HG02885 (cell line): ENCODE results near the gene TCERG1.
A peak's percentile ranks its signal among the peaks of the same experiment; 100 is the strongest.
"Not testable (repeated sequence)": the region's sequence is repeated elsewhere in the genome, so short reads cannot be mapped to it uniquely, and the experiment has no call there.

Source experiments
- ATAC-seq: cut with Tn5 transposase; IDR thresholded peaks from one replicate; pipeline ENCODE4 v1.9.1; 2021; ENCODE audit warnings: mild to moderate bottlenecking; ENCODE audit not compliant: unreplicated experiment, poor library complexity

Gene TCERG1

DNA sequence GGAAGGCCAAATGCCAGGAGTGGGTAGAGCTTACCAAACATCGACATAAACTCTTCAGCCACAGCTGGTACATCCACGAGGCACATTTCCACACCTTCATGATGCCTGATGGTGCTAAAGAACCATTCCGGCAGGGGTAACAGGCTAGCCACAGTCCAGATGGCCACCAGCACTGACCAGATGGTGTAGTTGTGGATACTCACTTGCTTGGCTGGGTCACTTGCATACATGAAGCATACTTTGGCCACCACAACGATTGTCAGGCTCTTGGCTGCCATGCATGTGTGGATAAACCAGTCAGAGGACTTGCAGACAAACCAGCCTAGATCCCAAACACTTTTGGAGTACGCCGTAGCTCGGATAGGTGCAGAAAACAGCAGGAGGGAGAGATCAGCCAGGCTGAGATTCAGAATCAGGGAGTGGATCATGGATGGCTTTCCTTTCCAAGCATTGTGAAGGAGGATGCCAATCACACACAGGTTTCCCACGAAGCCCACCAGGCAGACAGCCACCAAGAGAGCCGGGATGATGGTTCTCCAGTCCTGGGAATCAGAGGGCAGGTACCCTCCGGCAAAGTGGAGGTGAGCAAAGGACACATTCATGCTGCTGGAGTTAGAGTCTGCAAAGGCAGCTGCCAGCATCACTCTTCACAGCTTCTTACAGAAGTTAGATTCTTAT is 68.5 kb downstream of the TCERG1 start:
- ATAC-seq: no peak

DNA sequence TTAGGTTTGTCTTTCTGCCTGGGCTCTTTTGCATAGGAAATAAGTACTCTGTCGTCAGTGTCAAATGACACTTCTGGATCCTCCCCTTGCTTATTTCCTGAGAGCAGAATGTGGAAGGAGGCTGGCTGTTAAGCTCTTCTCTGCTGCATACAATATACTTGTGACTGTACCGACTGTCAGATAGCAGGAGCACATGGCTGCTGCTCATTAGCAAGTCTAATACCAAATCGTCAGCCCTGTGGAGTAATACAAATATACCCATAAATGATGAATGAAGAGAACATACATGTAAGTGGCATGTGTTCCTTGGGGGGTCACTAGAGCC is 69.0 kb downstream of the TCERG1 start, which contains the start of gene GPR151:
TSS of gene GPR151 (minus strand) at position 40 of the 325 bp plus-strand sequence. CDS start 77 bp downstream, outside the sequence.
- ATAC-seq: peak; percentile 40

DNA sequence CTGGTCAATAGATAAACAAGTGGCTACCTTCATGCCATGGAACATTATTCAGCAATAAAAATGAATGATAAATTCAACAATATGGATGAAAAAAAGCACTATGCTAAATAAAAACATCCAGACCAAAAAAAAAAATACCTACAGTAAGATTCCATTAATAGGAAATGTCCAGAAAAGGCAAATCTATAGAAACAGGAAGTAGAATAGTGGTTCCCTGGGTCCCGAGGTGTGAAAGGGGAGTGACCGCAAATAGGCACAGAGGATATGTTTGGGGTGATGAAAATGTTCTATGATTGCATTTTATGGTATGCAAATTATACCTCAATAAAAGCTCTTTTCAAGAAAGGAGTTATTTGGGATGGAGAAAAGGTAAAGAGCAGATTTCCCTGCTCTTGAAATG is 72.4 kb downstream of the TCERG1 start:
- no peak for ATAC-seq

DNA sequence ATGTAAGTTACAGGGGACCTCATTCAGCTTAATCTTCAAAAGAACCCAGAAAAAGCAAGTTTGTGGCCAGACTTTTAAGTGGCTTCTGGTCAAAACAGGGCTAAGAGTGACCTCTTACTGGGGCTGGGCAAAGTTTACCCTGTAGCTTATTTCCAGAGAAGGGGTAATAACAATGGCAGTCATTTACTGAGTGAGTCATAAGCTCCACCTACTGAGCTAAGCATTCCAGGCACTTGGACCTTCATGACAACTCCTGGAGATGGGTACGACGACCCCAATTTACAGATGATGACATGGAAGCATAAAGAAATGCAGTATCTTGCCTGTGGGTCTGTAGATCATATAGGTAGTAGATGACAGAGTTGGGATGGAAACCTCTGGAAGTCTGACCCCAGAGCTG is 73.6 kb downstream of the TCERG1 start:
- ATAC-seq: no peak

DNA sequence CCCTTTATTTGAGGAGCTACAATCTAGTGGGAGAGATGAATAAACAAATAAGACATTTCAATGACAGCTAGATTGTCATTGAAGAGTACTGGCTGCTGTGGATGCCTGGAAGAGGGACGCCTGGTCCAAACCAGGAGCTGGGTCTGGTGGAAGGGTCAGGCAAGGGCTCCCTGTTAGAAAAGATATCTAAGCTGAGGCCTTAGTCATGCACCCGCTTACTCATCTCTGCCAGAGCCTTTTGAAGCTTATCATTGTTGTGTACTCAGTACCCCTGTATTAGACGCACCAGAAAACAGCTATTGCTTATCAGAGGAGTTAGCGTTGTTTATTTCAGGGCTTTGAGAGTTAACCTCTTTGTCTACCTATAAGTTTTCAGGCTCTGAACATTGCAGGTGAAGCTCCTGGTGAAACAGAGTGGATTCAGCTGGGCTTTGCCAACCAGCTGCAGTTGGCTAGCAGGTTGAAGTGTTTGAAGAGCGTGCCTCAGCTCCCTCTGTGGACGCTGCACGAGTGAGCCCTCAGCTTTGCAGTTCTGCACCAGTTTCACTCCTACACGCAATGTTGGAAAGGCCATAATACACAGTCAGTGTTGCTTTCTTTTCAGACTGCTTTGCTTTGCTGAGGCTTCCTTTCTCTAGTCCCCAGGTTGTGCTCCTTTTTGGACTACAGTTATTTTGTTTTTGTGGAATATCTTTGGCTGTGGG is 74.4 kb downstream of the TCERG1 start:
- no peak for ATAC-seq

GRCh38 chr5:146523698-146524097 is 76.6 kb downstream of the TCERG1 start:
- ATAC-seq: no peak

GRCh38 chr5:146527785-146528184 is 80.7 kb downstream of the TCERG1 start:
- no peak for ATAC-seq

DNA sequence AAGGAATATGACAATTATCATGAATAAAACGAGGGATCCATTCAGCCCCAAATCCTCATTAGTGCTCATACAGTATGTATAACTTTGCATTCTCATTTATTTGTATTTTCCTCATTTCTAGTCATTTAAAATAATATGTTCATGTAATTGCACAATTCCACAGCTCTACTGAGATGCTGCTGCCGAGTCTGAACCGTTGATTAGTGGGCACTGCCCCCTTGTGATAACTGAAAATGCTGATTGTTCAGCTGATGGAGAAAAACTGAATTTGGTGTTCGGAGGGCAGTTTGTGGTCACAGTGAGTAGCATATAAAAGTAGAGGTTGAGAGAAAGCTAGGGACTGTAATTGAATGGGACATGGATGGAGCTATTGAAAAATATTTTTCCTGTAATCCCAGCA is 81.1 kb downstream of the TCERG1 start:
- no peak for ATAC-seq

DNA sequence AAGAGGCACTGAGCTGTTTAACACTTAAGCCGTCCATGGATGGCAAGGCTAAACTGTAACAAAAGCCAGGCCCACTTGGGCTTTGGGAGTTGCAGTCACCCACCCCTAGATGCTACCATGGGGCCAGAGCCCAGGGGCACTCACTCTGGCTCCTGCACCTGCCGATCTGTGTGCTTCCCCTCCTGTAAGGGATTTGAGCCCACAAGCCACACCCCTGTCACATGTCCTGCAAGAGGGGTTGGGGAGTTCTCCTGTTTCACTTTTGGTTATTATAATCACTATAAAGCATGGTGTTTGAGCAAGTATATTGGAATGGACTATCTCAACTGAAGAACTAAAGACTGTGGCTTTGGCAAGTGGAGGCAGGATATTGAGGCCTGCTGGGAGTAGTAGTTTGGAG is 82.9 kb downstream of the TCERG1 start:
- ATAC-seq: peak; percentile 57

DNA sequence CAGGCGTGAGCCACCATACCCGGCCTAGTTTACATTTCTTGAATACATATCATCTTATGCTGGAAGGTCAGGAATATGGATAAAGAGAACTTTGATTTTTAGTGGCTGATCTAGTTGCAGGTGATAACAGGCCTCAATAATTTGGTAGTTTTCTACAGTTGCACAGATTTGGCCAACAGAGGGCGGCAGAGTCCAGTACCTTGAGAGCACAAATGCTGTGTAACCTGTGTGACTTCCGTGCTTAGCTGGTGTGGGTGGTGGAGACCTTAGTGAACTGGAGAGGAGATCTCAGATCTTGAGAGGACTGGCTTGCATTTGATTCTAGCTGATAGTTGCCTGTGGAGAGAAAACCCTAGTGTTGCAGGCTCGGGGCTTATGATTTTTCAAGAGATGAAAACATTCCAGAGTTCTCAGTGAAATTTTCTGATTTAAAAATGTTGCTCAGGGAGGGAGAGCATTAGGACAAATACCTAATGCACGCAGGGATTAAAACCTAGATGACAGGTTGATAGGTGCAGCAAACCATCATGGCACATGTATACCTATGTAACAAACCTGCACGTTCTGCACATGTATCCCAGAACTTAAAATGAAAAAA is 86.2 kb downstream of the TCERG1 start:
- ATAC-seq: peak; percentile 98

DNA sequence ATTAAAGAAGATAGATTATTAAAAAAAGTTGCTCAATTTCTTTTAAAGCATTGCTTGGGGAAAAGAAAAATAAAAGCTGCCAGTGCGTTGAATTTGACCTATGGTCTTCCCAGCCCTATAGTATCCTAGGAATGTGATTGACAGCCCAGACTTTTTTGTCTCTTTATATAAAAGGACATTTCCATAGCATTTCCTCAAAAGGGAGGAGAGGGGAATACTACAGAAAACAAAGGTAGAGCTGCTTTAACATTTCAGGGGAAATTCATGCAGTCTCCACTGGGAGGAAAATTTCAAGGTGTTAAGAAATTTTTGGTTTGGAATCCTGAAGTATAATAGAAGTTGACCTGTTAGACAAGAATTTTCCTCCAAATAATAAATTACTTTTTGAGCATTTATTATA is 86.7 kb downstream of the TCERG1 start:
- ATAC-seq: no peak

- no peak for ATAC-seq
These were observed 91.3 kb downstream of the TCERG1 start for GRCh38 chr5:146538432-146538831.

DNA sequence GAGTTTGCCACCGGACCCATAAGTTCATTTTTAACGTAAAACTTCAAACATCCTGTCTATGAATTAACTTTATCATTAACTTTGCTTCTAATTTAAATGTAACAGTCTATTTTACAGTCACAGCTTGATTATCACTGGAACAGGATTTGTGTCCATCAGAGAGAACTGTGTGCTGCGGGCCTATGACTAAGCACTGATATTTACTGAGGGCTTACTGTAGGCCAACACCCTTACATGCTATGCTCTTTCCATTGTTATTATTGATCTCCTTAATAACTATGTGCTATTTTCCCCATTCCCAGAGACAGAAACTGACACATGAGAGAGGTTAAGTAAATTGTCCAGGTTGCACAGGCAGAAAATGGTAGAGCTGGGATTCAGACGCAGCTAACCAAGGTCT is 92.8 kb downstream of the TCERG1 start:
- no peak for ATAC-seq

DNA sequence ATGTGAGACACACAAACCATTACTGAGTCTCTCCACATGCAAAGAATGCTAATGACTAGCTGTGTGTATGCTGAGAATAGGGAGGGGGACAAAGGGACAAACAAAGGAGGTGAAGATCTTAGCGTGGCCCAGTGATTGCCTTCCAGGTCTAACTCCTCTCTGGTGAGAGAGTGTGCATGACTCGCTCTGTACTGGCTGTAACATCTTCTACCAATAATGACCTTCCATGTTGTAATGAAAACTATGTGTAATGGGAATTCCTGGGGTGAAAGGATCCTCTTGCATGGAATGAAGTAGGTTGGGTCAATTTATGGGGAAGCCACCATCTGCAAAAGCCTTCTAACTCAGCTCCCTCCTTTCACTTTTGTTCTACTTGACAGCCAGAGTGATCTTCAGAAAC is 93.3 kb downstream of the TCERG1 start:
- no peak for ATAC-seq

- peak; percentile 100 for ATAC-seq
These were observed 95.1 kb downstream of the TCERG1 start for GRCh38 chr5:146541958-146542849.

DNA sequence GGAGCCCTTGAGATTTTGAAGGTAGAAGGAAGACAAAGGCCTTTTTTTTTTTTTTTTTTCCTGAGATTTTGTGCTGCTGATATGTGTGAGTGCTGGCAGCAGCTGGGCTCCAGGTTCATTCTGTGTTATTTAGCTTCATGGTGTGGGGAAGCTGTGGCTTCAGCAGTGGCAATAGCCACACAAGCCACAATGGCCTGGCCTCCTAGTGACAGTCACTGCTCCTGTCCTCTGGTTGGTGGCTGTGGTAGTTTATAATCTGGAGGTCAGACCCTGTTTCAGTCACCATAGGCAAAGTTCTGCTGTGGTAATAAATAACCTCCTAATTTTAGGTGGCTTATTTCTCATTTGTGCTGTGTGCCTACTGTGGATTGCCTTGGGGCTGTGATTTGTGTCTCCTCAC is 97.1 kb downstream of the TCERG1 start:
- no peak for ATAC-seq

DNA sequence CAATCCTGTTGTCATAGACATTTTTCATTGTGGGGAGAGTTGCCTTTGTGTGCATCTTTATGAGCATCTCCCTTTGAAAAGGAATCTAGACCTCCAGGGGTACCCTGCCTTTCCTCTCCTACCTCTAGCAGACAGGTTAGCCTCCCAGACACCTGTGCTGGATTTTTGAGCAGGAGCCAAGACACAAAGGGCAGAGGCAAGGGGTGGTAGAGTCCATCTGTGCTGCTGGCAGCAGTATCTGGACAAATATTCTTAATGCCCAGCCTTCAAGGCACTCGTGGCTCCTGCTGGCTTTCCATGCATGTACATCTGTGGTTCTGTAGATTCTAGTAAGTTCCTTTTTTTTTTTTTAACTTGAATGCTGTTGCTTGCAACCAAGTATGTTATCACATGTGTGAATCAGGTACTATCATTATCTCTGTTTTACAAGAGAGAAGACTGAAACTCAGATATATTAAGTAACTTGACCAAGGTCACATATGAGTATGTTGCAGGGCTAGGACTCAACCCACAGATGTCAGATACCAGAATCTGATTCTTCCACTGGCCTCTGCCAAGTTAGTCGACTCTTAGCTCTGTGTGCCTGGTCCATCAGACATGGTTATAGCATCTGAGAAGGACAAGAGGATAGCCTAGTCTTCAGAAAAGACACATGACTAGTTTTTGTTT is 101.8 kb downstream of the TCERG1 start:
- no peak for ATAC-seq

DNA sequence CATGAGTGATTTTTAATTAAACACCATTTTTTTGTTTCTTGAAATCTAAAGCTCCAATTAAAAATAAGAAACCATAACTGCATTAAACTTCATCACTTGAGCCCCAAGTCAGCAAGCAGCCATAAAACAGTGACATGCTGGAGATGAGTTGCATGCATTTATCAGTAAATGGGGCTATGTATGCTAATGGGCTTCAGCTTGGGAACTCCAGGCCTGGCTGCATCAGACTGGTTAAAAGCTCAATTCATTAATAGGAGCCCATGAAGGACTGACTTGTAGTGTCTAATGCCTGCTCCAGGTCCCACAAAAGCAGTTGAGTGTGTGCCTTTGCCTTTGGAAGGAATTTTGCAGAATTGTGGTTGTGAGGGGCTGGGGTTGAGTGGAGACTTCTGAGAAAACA is 102.5 kb downstream of the TCERG1 start:
- no peak for ATAC-seq

- ATAC-seq: no peak
These were observed 106.3 kb downstream of the TCERG1 start for GRCh38 chr5:146553446-146553845.

DNA sequence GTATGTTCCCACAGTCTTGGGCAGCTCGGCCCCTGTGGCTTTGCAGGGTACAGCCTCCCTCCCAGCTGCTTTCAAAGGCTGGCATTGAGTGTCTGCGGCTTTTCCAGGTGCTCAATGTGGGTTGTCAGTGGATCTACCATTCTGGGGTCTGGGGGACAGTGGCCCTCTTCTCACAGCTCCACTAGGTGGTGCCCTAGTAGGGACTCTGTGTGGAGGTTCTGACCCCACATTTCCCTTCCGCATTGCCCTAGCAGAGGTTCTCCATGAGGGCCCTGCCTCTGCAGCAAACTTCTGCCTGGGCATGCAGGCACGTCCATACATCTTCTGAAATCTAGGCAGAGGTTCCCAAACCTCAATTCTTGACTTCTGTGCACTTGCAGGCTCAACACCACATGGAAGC is 109.8 kb downstream of the TCERG1 start:
- not testable (repeated sequence) for ATAC-seq
